ENCODE measurements around the gene AGO4. TPM values are rescaled to one million over a fixed set of nuclear protein-coding genes. Genes with fewer than 3 reads are reported as not detected.
A peak's percentile ranks its signal among the peaks of the same experiment; 100 is the strongest.

The AGO4 gene
- total RNA-seq, 1 experiment from 2014 or later: 6.1 TPM

- H3K4me3 ChIP-seq (replicated peaks in 1 of 2; ENCODE audit: low read depth in 1 of 2, low read length in 2 of 2): no peak overlapping the region
- no peaks in the 10 kb centered on the region for H3K79me2 ChIP-seq (ENCODE audit: insufficient read depth, low read length)
- no peaks in the 10 kb centered on the region for H3K4me1 ChIP-seq (ENCODE audit: control insufficient read depth in 1 of 2, insufficient read depth in 2 of 2, low read length in 2 of 2)
- H3K36me3 ChIP-seq (ENCODE audit: control insufficient read depth in 1 of 2, insufficient read depth in 2 of 2, low read length in 2 of 2): peaks cover 9 to 11% of the 10 kb centered on the region in 2 experiments; a peak in 3 of 4 replicates
- no peak overlapping the region for H3K4me2 ChIP-seq (ENCODE audit: low read length)
- ChIA-PET POLR2A (no interaction called here), RAD21 (ENCODE audit: low non-redundant PET in 1 of 2, low total read pairs in 2 of 2, uncharacterized antibody in 2 of 2, unreplicated experiment in 2 of 2) (no interaction called here), CTCF (no interaction called here)
- DNase-seq (ENCODE audit: low read depth, low spot score) (no peak), ATAC-seq (no peak)
- H3K9ac ChIP-seq (ENCODE audit: low read length): no peak overlapping the region
- no peak overlapping the region for H3K27ac ChIP-seq (ENCODE audit: low read depth, low read length)
- H3K27me3 ChIP-seq (ENCODE audit: insufficient read depth, low read length): no peaks in the 10 kb centered on the region
- TF ChIP-seq RAD21 (IDR thresholded peaks at IDR 0.05; ENCODE audit: low read depth) (peak; percentile 32), CTCF (IDR thresholded peaks at IDR 0.05 in 2 of 3, conservative IDR thresholded peaks at IDR 0.05 in 1 of 3; ENCODE audit: borderline replicate concordance in 1 of 3, insufficient read depth in 1 of 3, low read depth in 2 of 3, low read length in 2 of 3) (peak in 1 of 3 experiments; percentile 26; a peak in 1 of 6 replicates), EGR1 (IDR thresholded peaks at IDR 0.05; ENCODE audit: low read depth) (no peak), ZNF274 (IDR thresholded peaks at IDR 0.05; ENCODE audit: low read depth, low read length) (no peak)
- H3K9me2 ChIP-seq (ENCODE audit: insufficient read depth): no peaks in the 10 kb centered on the region
- no peak overlapping the region for H2AFZ ChIP-seq (ENCODE audit: low read depth, low read length, poor library complexity, severe bottlenecking)
- BruUV-seq (replicated peaks): no TSS peak
- H3K9me3 ChIP-seq (ENCODE audit: control insufficient read depth in 1 of 2, insufficient read depth in 1 of 2, low read depth in 1 of 2, low read length in 2 of 2): no peaks in the 10 kb centered on the region
- no peaks in the 10 kb centered on the region for H4K20me1 ChIP-seq (ENCODE audit: insufficient read depth)
- intact Hi-C loops (cut with micrococcal nuclease): no loop called here
Measured at GRCh38 chr1:35899941-35900340, 92.1 kb downstream of the AGO4 start.

GRCh38 chr1:35901235-35901634, 93.4 kb downstream of the AGO4 start:
- H3K9me2 ChIP-seq (ENCODE audit: insufficient read depth): no peaks in the 10 kb centered on the region
- H2AFZ ChIP-seq (ENCODE audit: low read depth, low read length, poor library complexity, severe bottlenecking): no peak overlapping the region
- H3K9me3 ChIP-seq (ENCODE audit: control insufficient read depth in 1 of 2, insufficient read depth in 1 of 2, low read depth in 1 of 2, low read length in 2 of 2): no peaks in the 10 kb centered on the region
- H3K27ac ChIP-seq (ENCODE audit: low read depth, low read length): no peak overlapping the region
- peaks cover 9 to 14% of the 10 kb centered on the region in 2 experiments; a peak in 3 of 4 replicates for H3K36me3 ChIP-seq (ENCODE audit: control insufficient read depth in 1 of 2, insufficient read depth in 2 of 2, low read length in 2 of 2)
- no peak overlapping the region for H3K4me2 ChIP-seq (ENCODE audit: low read length)
- TF ChIP-seq SIN3A (IDR thresholded peaks at IDR 0.05; ENCODE audit: low read depth): no peak
- TF ChIP-seq YY1 (IDR thresholded peaks at IDR 0.05; ENCODE audit: extremely low read depth, insufficient replicate concordance, low read depth, low read length): no peak
- TF ChIP-seq RAD21 (IDR thresholded peaks at IDR 0.05; ENCODE audit: low read depth): no peak
- TF ChIP-seq ATF3 (IDR thresholded peaks at IDR 0.05): no peak
- no peak for TF ChIP-seq CTCF (IDR thresholded peaks at IDR 0.05 in 2 of 3, conservative IDR thresholded peaks at IDR 0.05 in 1 of 3; ENCODE audit: borderline replicate concordance in 1 of 3, insufficient read depth in 1 of 3, low read depth in 2 of 3, low read length in 2 of 3)
- no peak for TF ChIP-seq REST (IDR thresholded peaks at IDR 0.05; ENCODE audit: low read depth)
- no peaks in the 10 kb centered on the region for H3K27me3 ChIP-seq (ENCODE audit: insufficient read depth, low read length)
- no peaks in the 10 kb centered on the region for H3K4me1 ChIP-seq (ENCODE audit: control insufficient read depth in 1 of 2, insufficient read depth in 2 of 2, low read length in 2 of 2)
- no TSS peak for BruUV-seq (replicated peaks)
- RAD21 ChIA-PET (ENCODE audit: low non-redundant PET in 1 of 2, low total read pairs in 2 of 2, uncharacterized antibody in 2 of 2, unreplicated experiment in 2 of 2): interaction anchor here in 1 of 2 experiments (0.6 kb wide), 1 partner anchor 19 kb away, joined by 3 read pairs; no protein-coding TSS in a partner anchor
- CTCF ChIA-PET: no interaction called here
- H3K9ac ChIP-seq (ENCODE audit: low read length): no peak overlapping the region
- H4K20me1 ChIP-seq (ENCODE audit: insufficient read depth): no peaks in the 10 kb centered on the region
- intact Hi-C loops (cut with micrococcal nuclease): no loop called here
- H3K79me2 ChIP-seq (ENCODE audit: insufficient read depth, low read length): no peaks in the 10 kb centered on the region
- no peak overlapping the region for H3K4me3 ChIP-seq (replicated peaks in 1 of 2; ENCODE audit: low read depth in 1 of 2, low read length in 2 of 2)
- POLR2A ChIA-PET: no interaction called here
- ATAC-seq (no peak), DNase-seq (ENCODE audit: low read depth, low spot score) (no peak)
